HepG2 (cell line): ENCODE data around the gene GRIN3B. TPM values are rescaled to one million over a fixed set of nuclear protein-coding genes. Genes with fewer than 3 reads are reported as not detected.

Experiments
- ATF2 ChIP-seq: sonication (generic); formaldehyde crosslinking; IDR thresholded peaks from 2 replicates; pipeline ENCODE4 v1.4.0; 2020; ENCODE audit warnings: missing genetic modification reagents
- ELK4 ChIP-seq: sonication (generic); formaldehyde crosslinking; IDR thresholded peaks from 2 replicates; pipeline ENCODE4 v1.9.0; 2021; ENCODE audit warnings: missing genetic modification reagents, borderline replicate concordance
- FOSL2 ChIP-seq: sonication (generic); formaldehyde crosslinking; IDR thresholded peaks from 2 replicates; pipeline ENCODE4 v1.4.0; 2020; ENCODE audit warnings: missing genetic modification reagents
- FOXO4 ChIP-seq: sonication (generic); formaldehyde crosslinking; conservative IDR thresholded peaks from 2 replicates; pipeline ENCODE4 v1.8.1; 2023; ENCODE audit warnings: missing genetic modification reagents
- GTF2F1 ChIP-seq: fragments of 150-350 bp; IDR thresholded peaks from 2 replicates; pipeline ENCODE4 v1.6.1; 2014; ENCODE audit warnings: low read length
- HDAC2 ChIP-seq: sonication (generic); formaldehyde crosslinking; IDR thresholded peaks from 2 replicates; pipeline ENCODE4 v1.4.0; 2020; ENCODE audit warnings: missing genetic modification reagents
- HNF4A ChIP-seq: sonication (generic); formaldehyde crosslinking; IDR thresholded peaks from 2 replicates; pipeline ENCODE4 v1.4.0; 2020; ENCODE audit warnings: missing genetic modification reagents
- HNF4G ChIP-seq, 2 experiments: sonication (generic) in 1 of 2; formaldehyde crosslinking in 1 of 2; IDR thresholded peaks; 2 replicates each; pipeline versions ENCODE4 v1.4.0 to v1.6.1; 2011 to 2020; ENCODE audit warnings: borderline replicate concordance in 2 of 2, low read depth in 2 of 2, mild to moderate bottlenecking in 2 of 2, low read length in 1 of 2, missing genetic modification reagents in 1 of 2, moderate library complexity in 1 of 2
- IRF9 ChIP-seq: sonication (generic); formaldehyde crosslinking; IDR thresholded peaks from 2 replicates; pipeline ENCODE4 v1.8.0; 2022; ENCODE audit warnings: missing genetic modification reagents, mild to moderate bottlenecking, borderline replicate concordance
- KDM2A ChIP-seq: sonication (generic); formaldehyde crosslinking; IDR thresholded peaks from 2 replicates; pipeline ENCODE4 v1.4.0; 2020; ENCODE audit warnings: low read depth, missing genetic modification reagents, borderline replicate concordance
- MAFK ChIP-seq, 2 experiments: IDR thresholded peaks in 1 of 2; conservative IDR thresholded peaks in 1 of 2; 2 replicates each; pipeline ENCODE4 v1.6.1; 2011; ENCODE audit warnings: improper control_type of control experiment in 2 of 2, low read length in 2 of 2
- MIER2 ChIP-seq: IDR thresholded peaks from 2 replicates; pipeline ENCODE4 v1.6.1; 2016; ENCODE audit warnings: missing biosample characterization, missing genetic modification reagents
- MLX ChIP-seq: IDR thresholded peaks from 2 replicates; pipeline ENCODE4 v1.6.1; 2016
- MTA3 ChIP-seq: sonication (generic); formaldehyde crosslinking; IDR thresholded peaks from 2 replicates; pipeline ENCODE4 v1.4.0; 2020; ENCODE audit warnings: missing genetic modification reagents
- NONO ChIP-seq, 2 experiments: fragments of 450-650 bp in 1 of 2; sonication (generic) in 1 of 2; formaldehyde crosslinking in 1 of 2; IDR thresholded peaks in 1 of 2; conservative IDR thresholded peaks in 1 of 2; 2 replicates each; pipeline versions ENCODE4 v1.6.1 to v1.8.0; 2017 to 2022; ENCODE audit warnings: mild to moderate bottlenecking in 1 of 2, missing genetic modification reagents in 1 of 2, moderate library complexity in 1 of 2
- ONECUT2 ChIP-seq: sonication (generic); formaldehyde crosslinking; IDR thresholded peaks from 2 replicates; pipeline ENCODE4 v1.4.0; 2020; ENCODE audit warnings: missing genetic modification reagents
- SMAD3 ChIP-seq: sonication (generic); formaldehyde crosslinking; IDR thresholded peaks from 2 replicates; pipeline ENCODE4 v1.4.0; 2020; ENCODE audit warnings: missing genetic modification reagents
- SRY ChIP-seq: sonication (generic); formaldehyde crosslinking; IDR thresholded peaks from 2 replicates; pipeline ENCODE4 v1.8.0; 2022; ENCODE audit warnings: mild to moderate bottlenecking, missing genetic modification reagents
- ZFP41 ChIP-seq: sonication (generic); formaldehyde crosslinking; IDR thresholded peaks from 2 replicates; pipeline ENCODE4 v1.4.0; 2020; ENCODE audit warnings: mild to moderate bottlenecking, missing genetic modification reagents, borderline replicate concordance
- ZFP90 ChIP-seq: sonication (generic); formaldehyde crosslinking; IDR thresholded peaks from 2 replicates; pipeline ENCODE4 v1.8.0; 2022; ENCODE audit warnings: missing genetic modification reagents, mild to moderate bottlenecking, inconsistent platforms, borderline replicate concordance
- ZMYM3 ChIP-seq: sonication (generic); formaldehyde crosslinking; IDR thresholded peaks from 2 replicates; pipeline ENCODE4 v1.5.1; 2020; ENCODE audit warnings: mild to moderate bottlenecking, missing genetic modification reagents
- ZNF224 ChIP-seq: sonication (generic); formaldehyde crosslinking; IDR thresholded peaks from 2 replicates; pipeline ENCODE4 v1.5.0; 2020; ENCODE audit warnings: mild to moderate bottlenecking, missing genetic modification reagents
- ZNF234 ChIP-seq: sonication (generic); formaldehyde crosslinking; conservative IDR thresholded peaks from 2 replicates; pipeline ENCODE4 v1.5.1; 2020; ENCODE audit warnings: mild to moderate bottlenecking, missing genetic modification reagents
- ZNF850 ChIP-seq: sonication (generic); formaldehyde crosslinking; conservative IDR thresholded peaks from 2 replicates; pipeline ENCODE4 v1.9.0; 2021; ENCODE audit warnings: mild to moderate bottlenecking, missing genetic modification reagents
- polyA plus RNA-seq, 8 experiments: library from polyadenylated mRNA; depleted of rRNA in 3 of 8; stranded (reverse) in 7 of 8; unstranded in 1 of 8; fragments of >200 nt; fragmentation: Illumina TruSeq in 4 of 8; extraction: Trizol in 4 of 8; gene quantifications; 2 replicates each; pipeline versions ENCODE4 v1.2.1 to v1.2.3, GENCODE V29; 2011 to 2016; ENCODE audit warnings: low read depth in 4 of 8, missing spikeins in 1 of 8, mixed read lengths in 1 of 8; ENCODE audit not compliant: insufficient read depth in 1 of 8
- total RNA-seq, 5 experiments: library from RNA; depleted of rRNA; stranded (reverse); fragments of >200 nt; fragmentation: Illumina TruSeq; extraction: Trizol; gene quantifications; 2 replicates each; pipeline ENCODE4 v1.2.3, GENCODE V29; 2016; ENCODE audit warnings: low read depth in 1 of 5

Gene GRIN3B
- total and polyA plus RNA-seq, 2 of the 13 experiments (the other 11 are each of a cell fraction or from before 2014, with no cell fraction given): 0.07 to 0.20 TPM

GRCh38 chr19:952680-953444, 47.4 kb upstream of the GRIN3B start (continued):
- TF ChIP-seq HDAC2 (peak; percentile 93), SMAD3 (CRISPR knock-in tag) (peak; percentile 78), HNF4G (IDR thresholded peaks at IDR 0.05; ENCODE audit: borderline replicate concordance, low read depth, low read length) (peak; percentile 100), HNF4G (CRISPR knock-in tag; IDR thresholded peaks at IDR 0.05; ENCODE audit: borderline replicate concordance, low read depth) (peak; percentile 100), SRY (CRISPR knock-in tag) (0 out of 2 replicates have a peak, but pooled peaks have one; percentile 22), KDM2A (CRISPR knock-in tag) (peak; percentile 68), ONECUT2 (CRISPR knock-in tag) (0 out of 2 replicates have a peak, but pooled peaks have one; percentile 7), FOXO4 (CRISPR knock-in tag) (no peak), MAFK (conservative IDR thresholded peaks at IDR 0.05 in 1 of 2, IDR thresholded peaks at IDR 0.05 in 1 of 2; ENCODE audit: low read length in 2 of 2) (no peak), MTA3 (CRISPR knock-in tag) (no peak), ZNF234 (CRISPR knock-in tag) (no peak), ATF2 (CRISPR knock-in tag) (peak; percentile 90), MLX (peak; percentile 83), ZFP41 (CRISPR knock-in tag) (peak; percentile 87; the same call in 1 of the 2 replicates), ELK4 (CRISPR knock-in tag) (no peak), NONO (IDR thresholded peaks at IDR 0.05) (no peak), NONO (CRISPR knock-in tag; conservative IDR thresholded peaks at IDR 0.05) (peak; percentile 79), HNF4A (CRISPR knock-in tag) (peak; percentile 100), ZNF850 (CRISPR knock-in tag) (no peak), FOSL2 (CRISPR knock-in tag) (peak; percentile 82), IRF9 (CRISPR knock-in tag) (peak; percentile 72; the same call in 1 of the 2 replicates), MIER2 (peak; percentile 40; the same call in 1 of the 2 replicates), ZFP90 (CRISPR knock-in tag) (peak; percentile 55; the same call in 1 of the 2 replicates), ZNF224 (CRISPR knock-in tag) (no peak), ZMYM3 (CRISPR knock-in tag) (peak; percentile 97), GTF2F1 (no peak)
